WTC11 (cell line): ENCODE data around the gene AQP9. TPM values are rescaled to one million over a fixed set of nuclear protein-coding genes. Genes with fewer than 3 reads are reported as not detected.

Source experiments
- ATAC-seq: fragments of 200-7000 bp; cut with Tn5 transposase; 2 replicates; pipeline ENCODE4 v1.10.0; 2021; ENCODE audit warnings: mild to moderate bottlenecking, moderate library complexity
- CTCF ChIA-PET: fragments of 300-600 bp; sonication (Branson Sonifier 250); formaldehyde crosslinking; loops from one replicate; lab custom pipeline; 2021; ENCODE audit warnings: antibody characterized with exemption; lab: Charles Lee
- POLR2A ChIA-PET: fragments of 350-600 bp; sonication (Branson Sonifier 250); formaldehyde crosslinking; loops from one replicate; lab custom pipeline; 2021; ENCODE audit warnings: antibody characterized with exemption; lab: Charles Lee
- DNase-seq: peaks from one replicate; pipeline ENCODE4 v3.0.0; 2021; ENCODE audit warnings: low spot score
- H3K27ac Mint-ChIP-seq: 2 replicates; pipeline ENCODE4 v1.8.0; 2021; ENCODE audit warnings: mixed read lengths
- H3K27me3 Mint-ChIP-seq: 2 replicates; pipeline ENCODE4 v1.8.0; 2021; ENCODE audit warnings: low read depth, mild to moderate bottlenecking, moderate library complexity, mixed read lengths
- H3K36me3 Mint-ChIP-seq: 2 replicates; pipeline ENCODE4 v1.8.0; 2021; ENCODE audit warnings: mixed read lengths
- H3K4me1 Mint-ChIP-seq: 2 replicates; pipeline ENCODE4 v1.8.0; 2022; ENCODE audit warnings: mixed read lengths
- H3K4me3 Mint-ChIP-seq: 2 replicates; pipeline ENCODE4 v1.8.0; 2021; ENCODE audit warnings: mild to moderate bottlenecking, moderate library complexity, mixed read lengths
- H3K9me3 Mint-ChIP-seq: 2 replicates; pipeline ENCODE4 v1.8.0; 2021; ENCODE audit warnings: mixed read lengths
- GRHL2 ChIP-seq: fragments of 250-450 bp; sonication (Bioruptor Pico); IDR thresholded peaks from 2 replicates; pipeline ENCODE4 v1.8.0; 2022; ENCODE audit warnings: mild to moderate bottlenecking, moderate library complexity; ENCODE audit not compliant: insufficient replicate concordance, severe bottlenecking
- IRF2 ChIP-seq: sonication (generic); formaldehyde crosslinking; IDR thresholded peaks from 2 replicates; pipeline ENCODE4 v1.8.0; 2022; ENCODE audit warnings: low read depth, missing genetic modification reagents, borderline replicate concordance
- NR3C1 ChIP-seq: sonication (generic); formaldehyde crosslinking; conservative IDR thresholded peaks from 2 replicates; pipeline ENCODE4 v1.8.1; 2023; ENCODE audit warnings: low read depth, mild to moderate bottlenecking, missing genetic modification reagents
- SMAD4 ChIP-seq: sonication (generic); formaldehyde crosslinking; IDR thresholded peaks from 2 replicates; pipeline ENCODE4 v1.8.0; 2022; ENCODE audit warnings: mild to moderate bottlenecking, missing genetic modification reagents
- ZNF416 ChIP-seq: fragments of 250-450 bp; sonication (Bioruptor Pico); IDR thresholded peaks from 2 replicates; pipeline ENCODE4 v1.9.0; 2021; ENCODE audit warnings: mild to moderate bottlenecking, inconsistent platforms
- total RNA-seq: library from RNA; stranded (reverse); gene quantifications from 3 replicates; pipeline ENCODE4 v1.2.3, GENCODE V29; 2021
- TF ChIP-seq, protein P1 (sequence below): fragments of 250-450 bp; sonication (Bioruptor Pico); IDR thresholded peaks from 2 replicates; pipeline ENCODE4 v1.9.0; 2021; ENCODE audit warnings: mild to moderate bottlenecking
- TF ChIP-seq, protein P2 (sequence below): sonication (generic); formaldehyde crosslinking; IDR thresholded peaks from 2 replicates; pipeline ENCODE4 v1.8.1; 2023; ENCODE audit warnings: mild to moderate bottlenecking, missing genetic modification reagents, borderline replicate concordance
- TF ChIP-seq, protein P3 (sequence below): fragments of 250-450 bp; sonication (Bioruptor Pico); IDR thresholded peaks from 2 replicates; pipeline ENCODE4 v2.1.2; 2022; ENCODE audit warnings: mild to moderate bottlenecking, moderate library complexity
- TF ChIP-seq, protein P4 (sequence below): fragments of 200-600 bp; IDR thresholded peaks from 2 replicates; pipeline ENCODE4 v1.8.0; 2022; ENCODE audit warnings: antibody characterized with exemption

AQP9 gene
- total RNA-seq, 1 experiment from 2014 or later = 0.07 TPM

DNA sequence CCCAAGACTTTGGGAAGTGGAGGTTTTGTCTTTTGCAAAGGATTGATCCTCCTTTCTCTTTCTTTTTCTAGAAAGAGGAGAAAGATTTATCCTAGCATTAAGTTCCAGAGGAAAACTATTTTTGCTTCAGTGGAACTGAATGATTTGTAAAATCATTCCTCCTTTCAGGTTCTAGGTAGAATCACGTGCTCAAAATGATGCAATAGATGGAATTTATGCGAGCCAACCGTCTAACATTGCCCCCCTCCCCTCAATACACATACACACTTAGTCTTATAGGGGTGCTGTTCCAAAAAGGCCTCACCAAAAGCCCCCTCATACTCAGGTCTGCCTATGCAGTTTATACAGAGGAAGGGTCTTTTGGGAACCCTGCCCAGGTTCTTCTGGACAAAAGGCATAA, 85.3 kb downstream of the AQP9 start (continued):
- no peak for TF ChIP-seq ZNF416 (CRISPR knock-in tag)
- TF ChIP-seq, all 79 proteins: peak for 0

DNA sequence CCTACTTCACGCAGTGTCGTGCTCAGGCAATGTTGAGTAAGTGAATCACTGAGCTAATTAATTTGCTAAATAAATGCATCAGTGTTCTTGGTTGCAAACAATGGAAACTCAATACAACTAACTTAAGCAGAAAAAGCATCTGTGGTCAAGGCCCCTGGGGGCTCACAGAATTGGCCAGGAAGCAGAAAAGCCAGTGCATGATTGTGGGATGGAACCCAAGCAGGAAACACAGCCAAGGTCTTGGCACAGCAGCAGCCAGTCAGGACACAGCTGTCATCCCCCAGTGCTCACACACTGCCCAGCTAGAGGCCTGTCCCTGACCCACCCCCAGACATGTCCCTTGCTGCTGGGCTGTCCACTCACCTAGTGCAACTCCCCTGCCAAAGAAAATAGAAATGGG, 85.9 kb downstream of the AQP9 start:
- ChIA-PET POLR2A (no interaction called here), CTCF (interaction anchor here (0.6 kb wide), 1 partner anchor 11 kb away, joined by 3 read pairs; no protein-coding TSS in a partner anchor)
- DNase-seq = no peak
- Mint-ChIP-seq H3K9me3 (peaks cover 14% of the 10 kb centered on the region), H3K36me3 (peaks cover 4% of the 10 kb centered on the region; the same call in 1 of the 2 replicates), H3K4me3 (no peak overlapping the region), H3K27me3 (no peaks in the 10 kb centered on the region; the same call in 1 of the 2 replicates), H3K27ac (no peak overlapping the region), H3K4me1 (peaks cover 18% of the 10 kb centered on the region)
- ATAC-seq = no peak
- TF ChIP-seq NR3C1 (CRISPR knock-in tag) (no peak), SMAD4 (CRISPR knock-in tag) (no peak), GRHL2 (no peak)
- TF ChIP-seq, protein P1, sequence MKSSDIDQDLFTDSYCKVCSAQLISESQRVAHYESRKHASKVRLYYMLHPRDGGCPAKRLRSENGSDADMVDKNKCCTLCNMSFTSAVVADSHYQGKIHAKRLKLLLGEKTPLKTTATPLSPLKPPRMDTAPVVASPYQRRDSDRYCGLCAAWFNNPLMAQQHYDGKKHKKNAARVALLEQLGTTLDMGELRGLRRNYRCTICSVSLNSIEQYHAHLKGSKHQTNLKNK (CRISPR knock-in tag) = no peak
- TF ChIP-seq, protein P2, sequence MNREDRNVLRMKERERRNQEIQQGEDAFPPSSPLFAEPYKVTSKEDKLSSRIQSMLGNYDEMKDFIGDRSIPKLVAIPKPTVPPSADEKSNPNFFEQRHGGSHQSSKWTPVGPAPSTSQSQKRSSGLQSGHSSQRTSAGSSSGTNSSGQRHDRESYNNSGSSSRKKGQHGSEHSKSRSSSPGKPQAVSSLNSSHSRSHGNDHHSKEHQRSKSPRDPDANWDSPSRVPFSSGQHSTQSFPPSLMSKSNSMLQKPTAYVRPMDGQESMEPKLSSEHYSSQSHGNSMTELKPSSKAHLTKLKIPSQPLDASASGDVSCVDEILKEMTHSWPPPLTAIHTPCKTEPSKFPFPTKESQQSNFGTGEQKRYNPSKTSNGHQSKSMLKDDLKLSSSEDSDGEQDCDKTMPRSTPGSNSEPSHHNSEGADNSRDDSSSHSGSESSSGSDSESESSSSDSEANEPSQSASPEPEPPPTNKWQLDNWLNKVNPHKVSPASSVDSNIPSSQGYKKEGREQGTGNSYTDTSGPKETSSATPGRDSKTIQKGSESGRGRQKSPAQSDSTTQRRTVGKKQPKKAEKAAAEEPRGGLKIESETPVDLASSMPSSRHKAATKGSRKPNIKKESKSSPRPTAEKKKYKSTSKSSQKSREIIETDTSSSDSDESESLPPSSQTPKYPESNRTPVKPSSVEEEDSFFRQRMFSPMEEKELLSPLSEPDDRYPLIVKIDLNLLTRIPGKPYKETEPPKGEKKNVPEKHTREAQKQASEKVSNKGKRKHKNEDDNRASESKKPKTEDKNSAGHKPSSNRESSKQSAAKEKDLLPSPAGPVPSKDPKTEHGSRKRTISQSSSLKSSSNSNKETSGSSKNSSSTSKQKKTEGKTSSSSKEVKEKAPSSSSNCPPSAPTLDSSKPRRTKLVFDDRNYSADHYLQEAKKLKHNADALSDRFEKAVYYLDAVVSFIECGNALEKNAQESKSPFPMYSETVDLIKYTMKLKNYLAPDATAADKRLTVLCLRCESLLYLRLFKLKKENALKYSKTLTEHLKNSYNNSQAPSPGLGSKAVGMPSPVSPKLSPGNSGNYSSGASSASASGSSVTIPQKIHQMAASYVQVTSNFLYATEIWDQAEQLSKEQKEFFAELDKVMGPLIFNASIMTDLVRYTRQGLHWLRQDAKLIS (CRISPR knock-in tag) = no peak
- TF ChIP-seq, protein P3, sequence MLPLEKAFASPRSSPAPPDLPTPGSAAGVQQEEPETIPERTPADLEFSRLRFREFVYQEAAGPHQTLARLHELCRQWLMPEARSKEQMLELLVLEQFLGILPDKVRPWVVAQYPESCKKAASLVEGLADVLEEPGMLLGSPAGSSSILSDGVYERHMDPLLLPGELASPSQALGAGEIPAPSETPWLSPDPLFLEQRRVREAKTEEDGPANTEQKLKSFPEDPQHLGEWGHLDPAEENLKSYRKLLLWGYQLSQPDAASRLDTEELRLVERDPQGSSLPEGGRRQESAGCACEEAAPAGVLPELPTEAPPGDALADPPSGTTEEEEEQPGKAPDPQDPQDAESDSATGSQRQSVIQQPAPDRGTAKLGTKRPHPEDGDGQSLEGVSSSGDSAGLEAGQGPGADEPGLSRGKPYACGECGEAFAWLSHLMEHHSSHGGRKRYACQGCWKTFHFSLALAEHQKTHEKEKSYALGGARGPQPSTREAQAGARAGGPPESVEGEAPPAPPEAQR = no peak
- TF ChIP-seq, protein P4, sequence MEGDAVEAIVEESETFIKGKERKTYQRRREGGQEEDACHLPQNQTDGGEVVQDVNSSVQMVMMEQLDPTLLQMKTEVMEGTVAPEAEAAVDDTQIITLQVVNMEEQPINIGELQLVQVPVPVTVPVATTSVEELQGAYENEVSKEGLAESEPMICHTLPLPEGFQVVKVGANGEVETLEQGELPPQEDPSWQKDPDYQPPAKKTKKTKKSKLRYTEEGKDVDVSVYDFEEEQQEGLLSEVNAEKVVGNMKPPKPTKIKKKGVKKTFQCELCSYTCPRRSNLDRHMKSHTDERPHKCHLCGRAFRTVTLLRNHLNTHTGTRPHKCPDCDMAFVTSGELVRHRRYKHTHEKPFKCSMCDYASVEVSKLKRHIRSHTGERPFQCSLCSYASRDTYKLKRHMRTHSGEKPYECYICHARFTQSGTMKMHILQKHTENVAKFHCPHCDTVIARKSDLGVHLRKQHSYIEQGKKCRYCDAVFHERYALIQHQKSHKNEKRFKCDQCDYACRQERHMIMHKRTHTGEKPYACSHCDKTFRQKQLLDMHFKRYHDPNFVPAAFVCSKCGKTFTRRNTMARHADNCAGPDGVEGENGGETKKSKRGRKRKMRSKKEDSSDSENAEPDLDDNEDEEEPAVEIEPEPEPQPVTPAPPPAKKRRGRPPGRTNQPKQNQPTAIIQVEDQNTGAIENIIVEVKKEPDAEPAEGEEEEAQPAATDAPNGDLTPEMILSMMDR = no peak

DNA sequence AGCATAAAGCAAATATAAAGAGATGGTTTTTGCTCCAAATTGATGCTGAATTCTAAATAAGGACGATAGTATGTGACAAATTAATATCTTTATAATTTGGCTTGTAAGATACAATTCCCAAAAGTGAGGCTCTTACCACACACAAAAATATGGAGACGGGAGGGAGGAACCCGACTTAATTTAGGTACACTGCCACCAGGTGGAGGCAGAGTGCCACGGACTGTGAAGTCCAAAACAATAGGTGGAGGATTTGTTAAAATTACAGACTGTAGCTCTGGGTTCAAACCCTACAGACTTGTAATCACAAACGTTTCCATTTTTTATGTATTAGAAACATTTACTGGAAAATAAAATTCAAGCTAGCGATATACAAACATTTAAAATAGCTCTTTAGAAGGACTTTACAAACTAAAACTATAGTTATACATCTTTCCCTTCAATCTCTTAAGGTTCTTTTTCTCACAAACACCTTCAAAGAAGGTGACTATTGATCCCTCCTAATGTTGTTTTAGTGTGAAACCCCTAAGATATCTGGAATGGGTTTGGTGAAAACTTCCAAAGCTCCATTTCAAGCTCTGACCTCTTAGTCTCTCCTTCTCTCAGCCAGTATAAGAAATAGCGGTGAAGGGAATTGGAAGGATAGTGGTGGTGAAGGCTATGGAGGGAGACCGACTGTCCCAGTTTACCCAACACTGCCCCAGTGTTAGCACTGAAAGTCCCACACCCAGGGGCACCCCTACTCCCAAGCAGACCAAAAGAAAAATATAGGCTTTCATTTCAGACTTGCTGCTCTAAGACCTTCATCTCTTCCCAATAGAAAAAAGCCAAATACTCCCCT, 89.7 kb downstream of the AQP9 start:
- H3K4me1 Mint-ChIP-seq = peaks cover 45% of the 10 kb centered on the region
- no peak overlapping the region for H3K27ac Mint-ChIP-seq
- POLR2A ChIA-PET = no interaction called here

More for the DNA sequence above, 89.7 kb downstream of the AQP9 start:
- H3K9me3 Mint-ChIP-seq = no peaks in the 10 kb centered on the region
- ATAC-seq = peak; percentile 40; the same call in 1 of the 2 replicates
- H3K4me3 Mint-ChIP-seq = no peak overlapping the region
- DNase-seq = peak; percentile 77
- CTCF ChIA-PET = interaction anchor here (0.5 to 1.7 kb wide), 21 partner anchors 10 to 1005 kb away, joined by 3 to 12 read pairs (median 4); partner anchors contain the start of gene MINDY2
- H3K36me3 Mint-ChIP-seq = no peaks in the 10 kb centered on the region
- TF ChIP-seq, protein P4 = peak; percentile 78
- TF ChIP-seq IRF2 (CRISPR knock-in tag) = no peak
- peaks cover 14% of the 10 kb centered on the region for H3K27me3 Mint-ChIP-seq
